DMS79 (cell line): ENCODE results near the gene MAN2A2.
A peak's percentile ranks its signal among the peaks of the same experiment; 100 is the strongest.
"Not testable (repeated sequence)": the region's sequence is repeated elsewhere in the genome, so short reads cannot be mapped to it uniquely, and the experiment has no call there.

Experiments
- DNase-seq: peaks from one replicate; lab custom pipeline; 2025; lab: John Stamatoyannopoulos, UW

Gene MAN2A2

GRCh38 chr15:90918034-90918788, 15.1 kb downstream of the MAN2A2 start:
- no peak for DNase-seq

- DNase-seq, result no peak
Measured at GRCh38 chr15:90918835-90919234, 15.7 kb downstream of the MAN2A2 start.

- DNase-seq, result no peak
Measured at GRCh38 chr15:90921887-90922286, 18.8 kb downstream of the MAN2A2 start.

- not testable (repeated sequence) for DNase-seq
Measured at GRCh38 chr15:90922712-90923322, 19.7 kb downstream of the MAN2A2 start.

GRCh38 chr15:90924375-90924774, 21.3 kb downstream of the MAN2A2 start:
- no peak for DNase-seq

- DNase-seq, result not testable (repeated sequence)
Measured at GRCh38 chr15:90926766-90927165, 23.7 kb downstream of the MAN2A2 start.

GRCh38 chr15:90928106-90928505, 25.0 kb downstream of the MAN2A2 start:
- DNase-seq, result not testable (repeated sequence)

GRCh38 chr15:90929246-90930019, 26.3 kb downstream of the MAN2A2 start:
- no peak for DNase-seq

GRCh38 chr15:90930861-90931574, 27.9 kb downstream of the MAN2A2 start:
- DNase-seq, result no peak

- no peak for DNase-seq
Measured at GRCh38 chr15:90931575-90931827, 28.4 kb downstream of the MAN2A2 start.

- DNase-seq, result peak; percentile 59
Measured at GRCh38 chr15:90931828-90932659, 28.9 kb downstream of the MAN2A2 start, which contains the start of gene HDDC3. Gene HDDC3 (minus strand): TSS chr15:90932549. CDS start chr15:90932540, 9 bp downstream.

- DNase-seq, result no peak
Measured at GRCh38 chr15:90932660-90932991, 29.5 kb downstream of the MAN2A2 start.

GRCh38 chr15:90933301-90933700, 30.2 kb downstream of the MAN2A2 start:
- no peak for DNase-seq

- DNase-seq, result peak; percentile 49
Measured at GRCh38 chr15:90934256-90934948, 31.3 kb downstream of the MAN2A2 start.

- peak; percentile 55 for DNase-seq
Measured at GRCh38 chr15:90934949-90935751, 32.0 kb downstream of the MAN2A2 start, which contains the start of gene UNC45A. Gene UNC45A (plus strand): TSS chr15:90935285. CDS start chr15:90935325, 40 bp downstream.

- DNase-seq, result no peak
Measured at GRCh38 chr15:90936823-90937222, 33.7 kb downstream of the MAN2A2 start.

GRCh38 chr15:90938261-90938660, 35.2 kb downstream of the MAN2A2 start:
- DNase-seq, result no peak

- no peak for DNase-seq
Measured at GRCh38 chr15:90939756-90940155, 36.7 kb downstream of the MAN2A2 start.

- no peak for DNase-seq
Measured at GRCh38 chr15:90941038-90941437, 37.9 kb downstream of the MAN2A2 start.
